Erythroblast (primary cell): Measurements from ENCODE around the gene CGB1.

Experiments used
- GATA1 ChIP-seq: IDR thresholded peaks from 2 replicates; pipeline ENCODE4 v1.6.1; 2011; ENCODE audit warnings: low read depth, mild to moderate bottlenecking, control low read depth, low read length, moderate library complexity
- POLR2A ChIP-seq: IDR thresholded peaks from 2 replicates; pipeline ENCODE4 v1.6.1; 2011; ENCODE audit warnings: mild to moderate bottlenecking, low read length

DNA sequence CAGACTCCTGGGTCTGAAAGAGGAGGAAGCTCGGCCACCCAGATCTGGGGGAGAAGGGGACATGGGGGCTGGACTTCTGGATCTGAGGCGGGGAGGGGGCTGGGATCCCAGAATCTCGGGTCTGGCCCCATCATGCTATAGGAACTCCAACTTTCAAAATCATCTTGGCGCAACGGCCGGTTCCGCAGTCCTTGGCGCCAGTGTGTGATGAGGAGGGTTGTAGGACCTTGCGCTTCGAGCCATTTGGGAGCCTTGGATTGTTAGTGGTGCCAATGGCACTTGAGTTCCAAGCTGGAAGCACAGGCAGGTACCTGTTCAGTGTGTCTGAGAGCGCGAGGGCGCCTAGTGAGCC is 42.7 kb downstream of the CGB1 start:
- TF ChIP-seq POLR2A (peak; percentile 66), GATA1 (no peak)
